Right forelimb (tissue), 1 donor: ENCODE data around the gene KIF17.
"Not testable (repeated sequence)": the region's sequence is repeated elsewhere in the genome, so short reads cannot be mapped to it uniquely, and the experiment has no call there.

Source experiments
- DNase-seq: peaks from one replicate; pipeline ENCODE4 v3.0.0-alpha.2; 2018

KIF17 gene

DNA sequence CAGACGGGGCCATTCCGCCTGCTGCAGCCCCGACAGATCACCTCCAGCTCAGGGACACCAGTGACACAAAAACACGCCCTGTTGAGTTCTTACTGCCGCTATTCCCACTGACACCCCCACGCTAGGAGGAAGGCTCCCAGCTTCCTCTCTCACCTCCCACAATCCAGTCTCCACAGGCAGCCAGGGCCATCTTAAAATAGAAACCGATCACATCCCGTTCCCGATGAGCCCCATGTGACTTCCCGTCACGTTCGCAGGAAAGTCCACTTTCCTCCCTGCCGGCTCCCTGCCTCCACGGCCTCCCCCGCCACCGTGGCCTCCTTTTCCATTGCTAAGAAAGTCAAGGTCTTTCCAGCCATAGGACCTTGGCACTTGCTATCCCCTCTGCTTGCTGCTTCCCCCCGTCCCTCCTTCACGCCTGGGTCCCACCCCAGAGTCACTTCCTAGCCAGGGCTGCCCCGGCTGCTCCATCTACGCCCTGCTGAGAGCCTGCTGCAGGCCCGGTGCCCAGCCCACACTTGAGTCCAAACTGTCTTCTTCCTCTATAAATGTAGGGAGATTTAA, 32.6 kb downstream of the KIF17 start:
- no peak for DNase-seq

DNA sequence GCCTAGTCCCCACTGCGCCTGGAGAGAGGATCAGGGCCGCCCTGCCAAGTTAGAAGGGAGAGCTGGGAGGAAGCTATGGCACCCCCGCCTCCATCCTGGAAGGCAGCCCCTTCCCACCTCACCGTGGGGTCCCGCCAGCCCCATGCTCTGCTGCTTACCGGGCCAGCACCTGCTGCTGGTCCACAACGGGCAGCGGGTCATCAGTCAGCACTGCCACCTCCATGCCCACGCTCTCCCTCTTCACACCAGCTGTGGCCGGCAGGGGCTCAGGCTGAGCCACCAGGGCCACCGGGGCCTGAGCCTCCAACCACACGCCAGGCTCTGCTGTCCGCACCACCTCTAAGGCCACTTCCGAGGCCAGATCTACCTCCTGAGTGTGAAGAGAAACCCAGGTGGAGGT, 33.2 kb downstream of the KIF17 start:
- no peak for DNase-seq

DNA sequence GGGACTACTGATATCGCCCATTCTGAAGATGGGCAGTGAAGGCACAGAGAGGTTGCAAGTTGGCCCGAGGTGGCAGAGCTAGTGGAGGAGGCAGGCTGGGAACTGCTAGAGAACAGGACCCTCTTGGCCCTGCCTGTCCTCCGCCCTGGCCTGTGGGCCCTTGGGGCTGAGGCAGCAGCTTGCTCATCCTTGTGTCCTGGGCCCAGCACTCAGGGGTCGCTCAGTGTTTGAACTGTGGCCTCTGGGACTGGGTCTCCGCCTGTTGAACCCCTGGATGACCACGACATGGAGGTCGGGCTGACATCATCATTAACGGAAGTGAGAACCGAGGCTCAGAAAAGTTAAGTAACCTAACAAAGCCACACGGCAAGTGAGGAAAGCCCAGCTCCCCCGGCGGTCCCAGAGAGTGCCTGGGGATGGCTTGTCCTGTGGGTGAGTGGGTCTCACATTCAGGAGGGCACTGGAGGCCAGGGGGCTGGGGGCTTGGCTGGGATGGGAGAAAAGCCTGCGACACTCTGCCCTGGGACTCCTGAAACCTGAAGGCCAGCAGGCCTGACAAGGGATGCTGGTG, 33.7 kb downstream of the KIF17 start:
- DNase-seq = no peak

DNA sequence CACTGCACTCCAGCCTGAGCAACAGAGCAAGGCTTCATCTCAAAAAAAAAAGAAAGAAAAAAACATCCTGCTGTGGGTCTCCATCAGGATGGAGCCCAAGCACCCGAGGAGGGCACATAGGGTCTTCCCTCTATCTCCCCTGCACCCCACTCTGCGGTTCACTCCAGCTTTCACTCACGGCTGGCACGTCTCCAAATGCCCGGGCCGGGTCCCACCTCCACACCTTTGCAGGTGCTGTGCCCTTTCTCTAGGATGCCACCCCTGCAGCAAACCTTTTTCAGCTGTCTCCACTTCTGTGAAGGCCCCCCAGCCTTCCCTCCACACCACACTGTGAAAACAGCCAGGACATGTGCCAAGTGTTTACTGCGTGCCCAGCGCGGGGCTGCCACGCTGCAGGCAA, 34.2 kb downstream of the KIF17 start:
- no peak for DNase-seq

DNA sequence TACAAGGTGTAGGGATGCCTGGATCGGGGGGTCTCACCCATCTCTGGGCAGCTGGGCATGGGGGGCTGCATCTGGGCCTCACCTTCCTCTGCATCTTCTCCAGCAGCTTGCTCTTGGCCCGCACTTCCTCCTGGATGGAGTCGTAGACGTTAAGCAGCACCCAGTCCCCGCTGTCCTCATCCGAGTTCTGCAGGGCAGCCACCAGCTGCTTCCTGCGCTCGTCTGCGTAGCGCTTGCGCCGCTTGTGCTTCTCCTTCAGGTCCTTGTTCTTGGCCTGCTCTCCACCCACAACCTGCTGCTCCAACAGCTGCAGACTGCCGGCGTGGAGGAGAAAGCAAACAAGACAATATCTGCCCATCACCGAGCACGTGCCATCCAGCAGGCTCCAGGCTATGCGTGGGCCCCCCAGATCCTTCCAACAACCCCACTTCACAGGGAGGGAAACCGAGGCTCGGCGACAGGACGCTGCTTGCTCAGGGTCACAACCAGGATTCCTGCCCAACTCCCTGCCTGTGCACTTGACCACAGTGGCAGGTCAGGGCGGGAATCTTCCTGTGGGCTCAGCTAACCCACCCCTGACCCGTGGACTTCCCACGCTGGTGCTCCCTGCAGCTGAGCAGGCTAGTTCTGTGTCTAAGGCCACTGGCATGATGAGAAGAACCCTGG, 35.1 kb downstream of the KIF17 start:
- no peak for DNase-seq

DNA sequence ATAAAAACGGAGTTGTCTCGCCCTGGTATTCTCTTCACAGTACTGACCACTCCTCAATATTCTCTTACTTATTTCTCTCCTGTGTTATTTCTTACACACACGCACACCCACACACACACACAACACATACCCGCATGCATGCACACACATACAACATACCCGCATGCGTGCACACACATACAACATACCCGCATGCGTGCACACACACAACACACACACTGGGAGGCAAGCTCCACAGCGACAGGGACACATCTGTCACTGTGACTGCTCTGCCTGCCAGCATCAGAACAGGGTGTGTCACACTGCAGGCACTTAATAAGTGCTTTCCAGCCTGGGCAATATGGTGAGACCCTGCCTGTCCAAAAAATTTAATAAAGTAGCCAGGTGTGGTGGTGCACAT, 35.8 kb downstream of the KIF17 start:
- DNase-seq = no peak

DNA sequence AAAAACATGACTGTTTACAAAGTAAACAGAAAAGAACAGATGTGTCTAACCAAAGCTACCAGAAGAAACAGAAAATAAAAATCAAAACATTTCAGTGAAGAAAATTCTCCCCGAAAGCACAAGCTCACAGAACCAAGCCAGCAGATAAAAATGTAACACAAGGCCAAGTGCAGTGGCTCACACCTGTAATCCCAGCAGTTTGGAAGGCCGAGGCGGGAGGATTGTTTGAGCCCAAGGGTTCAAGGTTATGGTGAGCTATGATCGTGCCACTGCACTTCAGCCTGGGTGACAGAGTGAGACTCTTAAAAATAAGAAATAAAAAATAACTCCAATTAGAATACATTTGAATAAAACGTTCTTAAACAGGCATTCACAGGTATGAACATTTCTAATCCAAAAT, 37.5 kb downstream of the KIF17 start:
- DNase-seq = no peak

DNA sequence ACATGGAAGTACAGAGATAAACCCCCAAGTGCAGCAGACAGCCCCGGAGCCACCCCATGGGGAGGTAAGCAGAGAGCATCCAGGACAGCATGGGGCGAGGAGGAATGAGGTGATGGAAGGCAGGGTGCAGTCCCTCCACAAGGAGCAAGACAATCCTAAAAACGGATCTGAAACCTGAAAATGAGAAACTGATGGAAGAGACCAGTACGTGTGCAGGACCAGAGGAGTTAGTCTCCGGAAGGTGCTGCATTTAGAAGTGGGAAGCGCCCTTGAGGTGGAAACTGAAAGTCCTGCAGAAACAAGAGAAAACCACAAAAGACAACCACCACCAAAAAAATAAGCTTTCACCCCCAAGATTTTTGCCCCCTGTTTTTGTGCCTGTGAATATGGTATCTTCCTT, 39.2 kb downstream of the KIF17 start:
- no peak for DNase-seq

DNA sequence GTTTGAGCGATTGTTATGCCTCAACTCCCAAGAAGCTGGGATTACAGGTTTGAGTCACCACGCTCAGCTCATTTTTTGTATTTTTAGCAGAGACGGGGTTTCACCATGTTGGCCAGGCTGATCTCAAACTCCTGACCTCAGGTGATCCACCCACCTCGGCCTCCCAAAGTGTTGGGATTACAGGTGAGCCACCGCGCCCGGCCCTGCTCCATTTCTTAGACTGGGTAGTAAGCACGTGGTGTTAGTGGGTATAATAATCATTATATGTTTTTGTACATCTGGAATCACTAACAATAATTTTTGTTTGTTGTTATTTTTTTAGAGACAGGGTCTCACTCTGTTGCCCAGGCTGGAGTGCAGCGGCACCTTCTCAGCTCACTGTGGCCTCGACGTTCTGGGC, 44.2 kb downstream of the KIF17 start:
- DNase-seq = not testable (repeated sequence)

DNA sequence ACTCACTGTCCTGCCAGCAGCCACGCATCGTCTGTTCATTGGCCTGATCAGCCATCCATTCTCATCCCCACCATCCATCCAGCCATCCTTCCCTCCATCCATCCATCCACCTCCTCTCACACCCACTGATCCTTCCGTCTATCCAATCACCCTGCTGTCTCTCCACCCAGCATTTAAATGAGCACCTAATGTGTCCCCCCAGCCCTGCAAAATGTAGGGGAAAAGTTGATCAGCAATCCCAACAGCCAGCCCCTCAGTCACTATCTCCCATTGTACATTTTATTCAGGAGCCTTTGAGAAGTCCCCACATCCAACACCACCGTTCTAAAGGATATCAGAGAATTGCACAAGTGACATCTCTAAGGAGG, 45.6 kb downstream of the KIF17 start:
- DNase-seq = no peak

DNA sequence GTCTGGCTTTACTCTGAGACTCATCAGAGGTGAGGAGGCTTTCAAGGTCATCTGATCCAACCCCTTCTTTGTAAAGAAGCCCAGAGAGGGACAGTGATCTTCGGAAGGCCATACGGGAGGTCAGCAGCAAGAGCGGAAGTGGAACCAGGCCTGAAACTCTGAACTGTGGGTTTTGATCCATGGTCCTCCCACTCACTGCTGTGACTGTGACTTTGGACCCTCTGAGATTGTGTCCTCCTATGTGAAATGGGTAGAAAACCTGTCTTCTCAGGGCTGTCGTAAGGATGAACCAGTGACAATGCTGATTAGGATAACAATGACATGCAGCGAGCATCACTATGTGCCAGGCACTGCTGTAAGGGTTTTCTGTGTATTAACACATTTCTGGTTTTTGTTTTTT, 46.9 kb downstream of the KIF17 start:
- no peak for DNase-seq

DNA sequence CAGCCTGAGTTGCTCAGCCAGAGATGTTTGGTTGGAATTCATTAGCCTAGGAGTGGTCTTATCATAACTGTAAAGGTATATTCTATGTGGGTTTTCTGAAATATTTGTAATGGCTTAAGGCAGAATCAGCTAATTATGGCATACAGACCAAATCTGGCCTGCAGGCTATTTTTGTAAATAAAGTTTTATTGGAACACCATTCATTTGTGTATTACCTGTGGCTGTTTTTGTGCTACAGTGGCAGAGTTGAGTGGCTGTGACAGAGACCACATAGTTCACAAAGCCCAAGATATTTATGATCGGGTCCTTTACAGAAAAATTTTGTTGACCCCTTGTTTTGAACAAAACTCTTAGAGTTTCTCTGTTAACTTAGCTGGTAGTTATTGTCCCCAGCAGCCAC, 49.2 kb downstream of the KIF17 start:
- DNase-seq = no peak

DNA sequence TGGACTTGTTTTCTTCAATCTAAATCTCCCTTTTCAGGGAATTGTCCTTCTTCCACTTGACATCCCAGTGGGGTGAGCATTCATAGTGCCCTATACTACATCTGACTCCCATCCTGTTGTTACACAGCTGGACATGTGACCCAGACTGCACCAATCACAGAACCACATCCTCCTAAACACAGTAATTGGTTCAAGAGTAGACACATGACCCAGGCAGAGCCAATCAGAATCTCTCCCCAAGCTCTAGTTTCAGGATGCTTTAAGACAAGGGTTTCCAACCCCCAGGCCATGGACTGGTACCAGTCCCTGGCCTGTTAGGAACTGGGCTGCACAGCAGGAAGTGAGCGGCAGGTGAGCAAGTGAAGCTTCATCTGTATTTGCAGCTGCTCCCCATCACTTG, 51.0 kb downstream of the KIF17 start:
- DNase-seq = no peak

DNA sequence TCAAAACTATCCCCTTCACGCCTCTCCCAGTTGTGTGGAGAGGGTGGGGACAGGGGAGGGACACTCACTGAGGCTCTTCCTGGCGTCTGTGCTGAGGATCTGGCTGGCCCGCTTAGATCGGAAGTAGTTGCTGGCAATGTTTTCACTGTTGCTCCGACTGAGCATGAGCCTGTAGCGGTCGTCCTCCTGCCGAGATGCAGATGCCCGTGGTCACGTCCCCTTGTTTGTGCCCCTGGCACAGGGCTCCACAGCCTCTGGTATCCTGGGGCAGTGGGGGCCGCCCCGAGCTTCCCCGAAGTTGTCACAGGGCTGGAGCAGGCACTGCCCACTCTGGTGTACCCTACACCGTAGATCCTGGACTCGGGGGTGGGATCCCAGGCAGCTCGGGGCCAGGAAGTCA, 51.7 kb downstream of the KIF17 start:
- no peak for DNase-seq

DNA sequence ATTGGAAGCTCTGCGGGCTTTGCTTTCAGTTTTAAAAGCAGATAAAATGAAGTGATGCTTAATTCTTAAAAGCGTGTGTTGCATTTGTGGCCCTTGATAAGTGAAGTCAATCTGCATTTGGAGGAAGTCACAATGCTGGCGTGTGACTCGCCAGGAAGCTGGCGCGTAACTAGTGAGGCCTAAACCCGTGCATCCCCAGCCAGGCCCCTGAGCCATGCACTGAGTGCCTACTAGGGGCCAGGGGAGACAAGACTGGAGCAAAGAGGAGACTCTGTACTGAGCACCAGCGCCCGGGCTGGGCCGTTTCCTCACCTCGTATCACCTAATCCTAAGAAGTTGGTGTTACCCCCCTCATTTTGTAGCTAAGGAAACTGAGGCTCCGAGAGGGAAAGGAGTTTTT, 52.1 kb downstream of the KIF17 start:
- DNase-seq = no peak

DNA sequence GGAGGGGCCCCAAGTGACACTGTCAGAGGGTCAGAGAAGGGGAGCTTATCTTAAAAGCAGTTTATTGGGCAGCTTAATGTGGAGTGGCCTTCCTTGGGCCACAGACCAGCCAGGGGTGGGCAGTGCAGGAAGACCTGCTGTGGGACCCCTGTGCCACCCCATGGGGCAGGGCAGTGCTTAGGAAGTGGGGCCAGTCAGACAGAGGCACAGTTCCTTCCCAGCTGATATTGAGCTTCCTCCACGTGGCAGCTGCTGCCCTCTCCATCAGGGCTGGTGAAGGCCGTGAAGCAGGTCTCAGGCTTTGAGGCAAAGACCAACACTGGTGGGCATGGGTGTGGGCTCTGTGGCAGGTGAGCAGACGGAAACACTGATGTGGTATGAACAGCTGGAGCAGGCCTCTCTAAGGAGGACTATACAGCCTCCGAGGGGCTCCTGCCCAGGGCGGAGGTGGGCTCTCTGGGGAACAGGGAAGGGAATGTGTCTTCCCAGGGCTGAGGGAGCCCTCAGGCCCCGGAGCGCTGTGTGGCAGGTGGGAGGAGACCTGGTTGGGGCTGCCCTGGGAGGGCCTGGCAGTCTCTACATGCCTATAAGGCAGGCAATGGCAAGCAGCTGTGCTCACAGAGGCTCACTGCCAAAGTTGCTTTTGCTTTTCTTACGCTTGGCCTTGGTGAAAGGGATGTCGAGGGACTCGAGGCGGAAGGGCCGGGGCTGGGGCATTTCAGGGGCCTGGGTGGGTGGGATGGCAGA, 53.7 kb downstream of the KIF17 start:
- DNase-seq = no peak

DNA sequence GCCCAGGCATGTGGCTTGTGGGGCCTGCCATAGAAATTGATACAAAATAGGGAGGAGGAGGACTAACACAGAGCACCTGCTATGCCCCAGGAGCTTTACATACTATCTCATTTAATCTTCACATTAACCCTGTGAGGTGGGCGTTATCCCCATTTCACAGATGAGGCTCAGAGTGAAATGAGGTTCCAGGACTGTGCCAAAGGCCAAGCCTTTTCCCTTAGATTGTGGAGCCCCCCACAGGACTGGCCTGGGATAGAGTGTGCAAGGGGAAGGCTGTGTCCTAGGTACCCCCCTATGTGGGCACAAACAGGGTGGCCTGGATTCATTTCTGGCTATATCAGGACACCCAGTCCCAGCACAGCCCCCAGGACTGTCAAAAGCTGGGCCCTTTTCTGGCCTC, 54.4 kb downstream of the KIF17 start:
- no peak for DNase-seq

DNA sequence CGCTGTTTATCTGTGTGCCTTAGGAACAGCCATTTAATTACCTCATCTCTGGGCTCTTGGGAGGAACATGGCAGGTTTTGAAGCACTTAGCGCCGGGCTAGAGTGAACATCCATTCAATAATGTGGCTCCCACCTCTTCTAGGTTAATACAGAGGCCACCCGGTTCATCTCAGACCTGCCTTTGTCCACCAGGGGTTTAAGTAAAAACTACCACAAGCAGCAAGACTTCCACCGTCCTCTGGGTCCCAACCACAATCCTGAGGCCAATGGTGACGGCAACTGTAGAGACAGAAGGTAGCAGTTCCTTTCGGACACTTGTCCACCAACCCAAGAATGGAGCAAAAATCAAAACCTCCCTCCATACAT, 55.7 kb downstream of the KIF17 start:
- DNase-seq = no peak

DNA sequence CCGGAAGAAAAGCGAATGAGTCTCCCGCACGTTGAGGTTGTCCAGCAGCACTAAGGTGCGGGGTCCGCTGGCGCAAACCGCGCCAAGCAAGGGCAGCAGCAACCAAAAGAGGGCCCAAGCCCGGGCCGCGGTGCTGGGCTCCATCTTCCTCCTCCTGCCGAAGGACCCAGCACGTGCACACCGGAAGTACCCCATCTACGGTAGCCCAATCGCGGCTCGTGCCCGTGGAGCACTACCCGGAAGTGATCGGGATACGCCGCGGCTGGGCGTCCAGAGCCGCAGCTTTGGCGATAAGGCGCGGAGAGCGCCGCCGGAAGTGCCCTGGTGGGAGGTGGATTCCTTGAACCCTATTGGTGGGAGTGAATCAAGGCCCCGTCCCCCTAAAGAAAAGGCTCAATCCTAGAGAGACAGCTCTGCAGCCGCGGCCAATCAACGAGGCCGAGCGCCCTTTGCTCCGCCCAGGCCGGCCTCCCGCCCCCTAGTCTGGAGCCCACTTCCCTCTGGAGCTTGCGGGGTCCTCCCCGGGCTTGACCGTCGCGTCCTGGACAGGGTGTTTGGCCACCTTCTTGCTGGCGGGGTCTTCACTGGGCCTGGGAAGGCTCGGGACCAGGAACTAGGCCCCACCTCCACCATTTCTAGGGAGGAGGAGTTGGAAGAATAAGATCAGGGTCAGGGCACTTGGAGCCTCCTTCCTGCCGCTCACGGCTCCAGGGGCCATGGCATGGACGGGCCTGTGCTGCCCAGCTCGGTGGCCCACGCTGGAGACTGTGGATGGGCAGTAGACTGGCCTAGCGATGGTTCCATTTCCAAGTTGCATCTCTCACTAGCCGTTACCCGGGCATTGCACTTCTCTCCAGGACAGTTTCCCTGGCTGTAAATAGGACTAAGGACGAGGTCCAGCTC, 56.3 kb downstream of the KIF17 start, which contains the start of gene DDOST:
Gene DDOST (minus strand): TSS at position 163 of the 903 bp plus-strand sequence. CDS start 19 bp downstream, at position 144.
- DNase-seq = peak; percentile 96

DNA sequence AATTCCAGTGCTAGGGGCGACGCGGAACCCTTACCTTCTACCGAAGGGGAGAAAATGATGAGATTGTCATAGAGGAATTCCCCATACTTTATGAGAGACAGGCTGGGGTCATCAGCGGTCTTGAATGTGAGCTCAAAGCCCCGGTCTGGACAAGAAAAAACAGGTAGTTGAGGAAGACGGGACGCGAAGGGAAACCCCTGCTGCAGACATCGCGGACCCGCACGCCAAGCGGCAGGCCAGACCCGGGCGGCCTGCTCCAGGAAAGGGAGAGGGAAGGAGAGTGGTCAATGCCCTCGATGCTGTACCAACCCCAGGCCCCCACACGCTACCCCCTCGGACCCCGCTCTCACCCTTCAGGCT, 57.0 kb downstream of the KIF17 start:
- DNase-seq = no peak

DNA sequence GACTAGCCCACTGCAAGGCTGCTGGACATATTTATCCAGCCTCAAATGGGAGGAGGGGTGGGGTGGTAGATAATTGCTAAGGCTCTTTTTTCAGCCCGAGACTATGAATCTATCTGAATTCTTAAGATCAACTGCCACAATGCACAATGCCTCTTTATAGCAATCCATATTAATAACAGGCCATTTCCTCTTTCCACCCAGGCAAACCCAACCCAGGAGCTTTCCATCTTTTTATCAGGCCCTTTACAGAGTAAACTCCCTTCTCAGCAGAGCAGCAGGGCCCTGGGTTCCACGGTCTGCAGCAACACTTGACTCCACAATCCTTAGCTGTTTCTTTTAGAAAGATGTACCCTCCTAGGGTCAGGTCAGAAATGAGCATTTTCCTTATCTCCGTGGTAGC, 57.4 kb downstream of the KIF17 start:
- DNase-seq = no peak

DNA sequence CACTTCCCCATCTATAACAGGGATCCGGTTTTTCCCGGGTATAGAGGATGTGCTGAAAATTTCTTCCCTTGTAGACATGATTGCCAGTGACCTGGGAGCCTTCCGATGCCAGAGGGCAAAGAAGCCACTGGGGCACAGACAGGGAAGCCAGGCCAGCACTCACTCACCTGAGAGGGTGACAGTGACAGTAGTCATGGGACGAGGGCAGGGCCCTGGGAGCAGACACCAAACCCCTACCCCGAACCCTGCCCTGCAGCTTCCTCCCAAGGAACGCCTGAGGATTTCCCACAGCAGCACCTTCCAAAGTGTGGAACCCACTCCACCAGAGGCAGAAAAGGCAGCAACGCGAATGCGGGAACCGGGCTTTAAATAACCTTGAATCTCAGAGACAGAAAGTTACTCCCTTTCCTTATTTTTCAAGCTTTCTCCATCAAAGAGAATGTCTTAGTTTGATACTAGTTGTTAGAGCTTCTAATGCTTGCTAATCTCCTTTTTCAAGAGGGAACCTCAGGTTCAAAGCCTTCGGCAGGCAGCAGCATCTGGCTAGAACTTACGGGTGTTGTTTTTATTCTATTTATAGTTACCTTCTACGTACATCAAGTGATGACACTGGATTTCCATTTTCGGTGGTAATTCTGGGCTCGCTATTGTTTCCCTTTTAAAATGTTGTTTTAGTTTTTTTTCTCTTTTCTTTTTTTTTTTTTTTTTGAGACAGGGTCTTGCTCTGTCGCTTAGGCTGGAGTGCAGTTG, 59.5 kb downstream of the KIF17 start:
- no peak for DNase-seq
